MM.1S (cell line): ENCODE data around the gene DMWD.

Experiments
- CTCF ChIP-seq: fragments of 300-600 bp; sonication (generic); IDR thresholded peaks from 2 replicates; pipeline ENCODE4 v1.5.1; 2016; ENCODE audit warnings: antibody characterized with exemption, low read length, mixed read lengths
- EZH2 ChIP-seq: fragments of 300-600 bp; sonication (generic); optimal IDR thresholded peaks from 2 replicates; pipeline ENCODE3; 2017; ENCODE audit warnings: low read depth, mild to moderate bottlenecking, antibody characterized with exemption, low read length, mixed read lengths
- EZH2phosphoT487 ChIP-seq: fragments of 300-600 bp; sonication (generic); IDR thresholded peaks from 2 replicates; pipeline ENCODE4 v1.6.1; 2018; ENCODE audit warnings: antibody characterized with exemption, low read length

- TF ChIP-seq EZH2 (no peak), CTCF (no peak), EZH2phosphoT487 (no peak)
Observed at GRCh38 chr19:45790942-45791341, 1.7 kb downstream of the DMWD start.
